Stimulated activated CD8-positive, alpha-beta memory T cell treated with anti-CD3 and anti-CD28 coated beads, Interleukin-4, amount 100 ng/mL, for 4 hours (primary cell): ENCODE data around the gene QRICH2.
A peak's percentile ranks its signal among the peaks of the same experiment; 100 is the strongest.
"Not testable (repeated sequence)": the region's sequence is repeated elsewhere in the genome, so short reads cannot be mapped to it uniquely, and the experiment has no call there.

Experiments used
- DNase-seq, 2 donors: peaks; one replicate each; pipeline ENCODE4 v3.0.0-alpha.2; 2020; ENCODE audit warnings: low read depth in 2 of 2, low spot score in 1 of 2

Gene QRICH2

DNA sequence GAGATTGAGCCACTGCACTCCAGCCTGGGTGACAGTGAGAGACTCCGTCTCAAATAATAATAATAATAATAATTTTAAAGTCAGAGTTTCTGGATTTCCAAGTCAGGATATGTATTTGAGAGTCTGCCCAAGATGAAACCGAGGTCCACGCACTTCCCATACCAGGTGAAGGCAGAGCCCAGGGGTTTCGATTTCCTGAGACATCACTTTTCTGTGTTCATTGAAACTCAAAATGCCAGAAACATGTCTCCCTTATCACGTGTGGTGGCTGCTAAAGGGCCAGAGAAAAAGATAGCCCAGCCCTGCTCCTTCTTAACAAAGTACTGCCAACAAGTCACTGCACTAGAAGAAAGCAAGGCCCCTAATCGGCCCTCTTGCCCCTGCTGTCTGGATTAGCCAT is 57.9 kb downstream of the QRICH2 start:
- DNase-seq, result no peak

DNA sequence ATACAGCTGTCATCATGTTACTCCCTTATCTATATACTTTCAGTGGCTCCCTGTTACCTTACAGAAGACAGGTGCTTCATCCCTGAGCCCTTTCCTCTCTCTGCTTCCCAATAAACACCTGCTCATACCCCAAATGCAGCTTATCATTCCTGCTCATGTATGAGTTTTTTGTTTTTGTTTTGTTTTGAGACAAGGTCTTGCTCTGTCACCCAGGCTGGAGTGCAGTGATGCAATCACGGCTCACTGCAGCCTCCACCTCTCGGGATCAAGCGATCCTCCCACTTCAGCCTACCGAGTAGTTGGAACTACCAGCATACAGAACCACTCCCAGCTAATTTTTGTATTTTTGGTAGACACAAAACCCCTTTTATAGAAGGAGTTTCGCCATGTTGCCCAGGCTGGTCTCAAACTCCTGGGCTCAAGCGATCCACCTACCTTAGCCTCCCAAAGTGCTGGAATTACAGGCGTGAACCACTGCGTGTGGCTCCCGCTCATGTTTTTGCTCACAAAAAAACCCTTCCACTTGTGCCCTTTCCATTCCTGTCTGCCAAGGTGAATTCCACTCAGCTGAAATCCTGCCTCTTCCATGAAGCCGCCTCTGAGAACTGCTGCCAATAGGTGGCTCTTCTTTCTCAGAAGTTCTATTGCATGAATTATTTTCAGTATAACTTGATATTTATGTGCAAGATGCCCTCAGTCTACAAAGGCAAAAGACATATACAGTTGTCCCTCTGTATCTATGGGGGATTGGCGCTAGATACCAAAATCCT is 59.9 kb downstream of the QRICH2 start:
- DNase-seq, result no peak

DNA sequence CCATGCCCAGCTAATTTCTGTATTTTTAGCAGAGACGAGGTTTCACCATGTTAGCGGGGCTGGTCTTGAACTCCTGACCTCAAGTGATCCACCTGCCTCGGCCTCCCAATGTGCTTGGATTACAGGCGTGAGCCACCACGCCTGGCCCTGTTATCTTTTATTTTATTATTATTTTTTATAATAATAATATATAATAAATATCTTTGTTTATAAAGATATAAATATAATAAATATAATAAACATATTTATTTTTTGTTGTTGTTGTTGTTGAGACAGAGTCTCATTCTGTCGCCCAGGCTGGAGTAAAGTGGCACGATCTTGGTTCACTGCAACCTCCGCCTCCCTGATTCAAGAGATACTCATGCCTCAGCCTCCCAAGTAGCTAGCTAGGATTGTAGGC is 60.8 kb downstream of the QRICH2 start:
- DNase-seq, result no peak

DNA sequence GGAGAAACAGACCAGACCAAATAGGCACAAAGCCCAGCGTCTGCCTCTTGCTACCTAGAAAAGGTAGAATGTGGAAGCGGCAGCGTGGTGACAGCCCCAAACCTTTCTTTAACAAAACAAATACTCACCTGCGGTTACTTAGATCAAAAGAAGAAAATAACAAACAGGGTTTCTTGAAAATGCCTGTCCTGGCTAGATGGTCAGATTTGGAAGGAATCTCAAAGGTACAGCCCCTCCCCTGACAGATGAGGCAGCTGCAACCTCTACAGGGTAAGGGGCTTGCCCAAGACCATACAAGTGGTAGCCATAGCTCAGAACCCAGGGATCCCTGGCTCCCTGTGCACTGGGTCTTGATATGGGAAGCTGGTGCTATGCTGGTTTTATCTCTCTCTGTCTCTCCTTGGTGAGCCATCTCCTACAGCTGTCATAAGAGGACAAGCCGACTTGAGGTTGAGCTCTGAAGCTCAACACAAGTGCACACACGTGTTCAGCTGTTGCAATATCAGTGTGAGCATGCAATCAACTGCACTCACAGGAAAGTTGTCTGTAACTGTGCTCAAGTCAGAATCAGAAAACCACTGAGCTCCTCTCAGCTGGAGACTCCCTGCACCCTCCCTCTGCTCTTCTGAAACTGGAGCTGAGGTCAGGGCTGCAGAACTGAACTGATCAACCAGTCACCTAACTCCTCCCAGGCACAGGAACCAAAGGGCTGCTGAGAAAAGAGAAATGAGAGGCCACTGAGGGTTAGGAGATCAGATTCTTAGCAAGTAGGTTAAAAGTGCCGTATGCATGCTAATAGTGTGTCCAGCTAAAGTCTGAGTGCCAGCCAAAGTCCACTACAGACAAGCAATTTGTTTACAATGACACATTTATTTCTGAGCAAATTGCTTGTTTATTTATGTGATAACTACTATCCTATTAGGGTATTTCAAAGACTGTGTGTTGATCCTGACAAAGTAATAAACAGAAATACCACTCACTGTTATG is 61.7 kb downstream of the QRICH2 start:
- DNase-seq, result no peak

DNA sequence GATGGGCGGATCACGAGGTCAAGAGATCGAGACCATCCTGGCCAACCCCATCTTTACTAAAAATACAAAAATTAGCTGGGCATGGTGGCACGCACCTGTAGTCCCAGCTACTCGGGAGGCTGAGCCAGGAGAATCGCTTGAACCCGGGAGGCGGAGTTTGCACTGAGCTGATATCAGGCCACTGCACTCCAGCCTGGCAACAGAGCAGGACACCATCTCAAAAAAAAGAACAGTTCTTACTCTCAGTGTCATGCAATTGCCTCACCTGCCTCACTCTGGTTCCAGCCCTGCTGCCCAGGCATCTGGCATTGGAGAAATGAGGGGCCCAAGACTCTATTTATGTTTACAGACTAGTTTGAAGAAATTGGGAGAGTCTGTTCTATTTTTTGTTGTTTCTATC is 63.4 kb downstream of the QRICH2 start:
- not testable (repeated sequence) for DNase-seq

DNA sequence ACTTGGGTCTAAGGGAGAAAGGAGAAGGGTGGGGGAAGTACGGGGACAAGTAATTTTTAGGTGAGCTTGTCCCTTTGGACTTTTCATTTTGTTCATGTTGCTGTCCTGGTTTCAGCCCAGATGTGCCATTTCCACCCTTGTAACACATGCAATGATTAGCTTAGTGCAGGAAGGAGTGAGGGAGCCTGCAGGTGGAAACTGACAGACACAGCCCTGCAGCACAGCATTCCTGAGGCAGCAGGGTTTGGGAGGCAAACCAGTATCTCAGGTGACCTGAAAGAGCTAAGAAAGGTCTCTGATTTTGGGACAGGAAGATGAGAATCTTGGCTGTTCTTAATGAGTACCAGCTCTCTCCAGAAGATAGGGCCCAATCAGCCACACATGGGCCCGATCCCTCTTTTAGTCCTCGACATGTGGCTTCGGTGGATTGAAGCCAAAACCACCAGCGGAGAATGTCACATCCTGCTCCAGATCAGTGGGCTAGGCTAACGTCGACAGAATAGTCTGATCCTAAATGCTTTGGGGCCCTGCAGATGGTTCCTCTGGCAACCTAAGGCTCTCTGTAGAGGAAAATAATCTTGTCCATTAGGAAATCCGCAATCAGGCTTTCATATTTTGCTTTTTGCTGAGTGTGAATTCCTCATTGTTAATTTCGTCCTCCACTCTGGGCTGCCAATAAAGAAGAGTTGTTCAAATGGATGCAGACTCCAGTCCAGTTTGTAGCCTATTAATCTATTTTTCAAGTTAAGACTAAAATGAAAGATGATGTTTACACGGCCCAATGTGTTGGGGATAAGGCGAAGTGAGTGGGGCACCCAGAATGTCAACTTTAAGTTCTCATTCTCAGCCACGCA is 64.0 kb downstream of the QRICH2 start:
- no peak for DNase-seq

DNA sequence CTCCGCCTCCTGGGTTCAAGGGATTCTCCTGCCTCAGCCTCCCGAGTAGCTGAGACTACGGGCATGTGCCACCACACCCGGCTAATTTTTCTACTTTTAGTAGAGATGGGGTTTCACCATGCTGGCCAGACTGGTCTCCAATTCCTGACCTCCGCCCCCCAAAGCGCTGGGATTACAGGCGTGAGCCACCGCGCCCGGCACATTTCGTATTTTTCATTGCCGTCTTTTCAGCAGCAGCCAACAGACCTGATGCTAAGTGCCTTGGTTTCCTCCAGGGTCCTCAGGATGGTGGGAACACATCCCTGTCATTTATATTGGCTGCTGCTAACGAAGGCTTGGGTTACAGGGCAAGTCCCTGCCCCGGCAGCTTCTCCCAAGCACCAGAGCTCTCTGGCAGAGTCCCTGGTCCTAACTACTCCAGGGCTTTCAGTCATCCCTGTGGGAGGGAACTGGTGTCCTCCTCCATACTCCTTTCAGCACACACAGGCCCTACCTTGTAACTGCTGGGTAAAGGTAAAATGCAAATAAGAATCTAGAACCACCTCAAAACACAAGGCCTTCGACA is 66.3 kb downstream of the QRICH2 start:
- no peak for DNase-seq

DNA sequence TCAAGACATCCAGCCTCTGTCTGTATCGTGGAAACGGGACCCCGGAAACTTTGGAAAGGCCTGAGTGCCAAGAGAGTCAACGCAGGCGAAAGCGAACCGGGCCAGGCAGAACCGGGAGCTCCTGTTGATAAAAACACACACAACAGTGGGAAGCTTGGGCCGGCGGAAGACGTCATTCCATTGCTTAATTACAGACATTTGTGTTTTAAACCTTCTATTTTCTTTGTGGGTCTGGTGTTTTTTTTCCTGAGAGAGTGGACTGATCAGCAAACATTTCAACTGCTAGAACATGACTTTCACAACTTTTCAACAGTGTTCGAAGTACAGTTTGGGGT is 66.9 kb downstream of the QRICH2 start:
- DNase-seq, result no peak

DNA sequence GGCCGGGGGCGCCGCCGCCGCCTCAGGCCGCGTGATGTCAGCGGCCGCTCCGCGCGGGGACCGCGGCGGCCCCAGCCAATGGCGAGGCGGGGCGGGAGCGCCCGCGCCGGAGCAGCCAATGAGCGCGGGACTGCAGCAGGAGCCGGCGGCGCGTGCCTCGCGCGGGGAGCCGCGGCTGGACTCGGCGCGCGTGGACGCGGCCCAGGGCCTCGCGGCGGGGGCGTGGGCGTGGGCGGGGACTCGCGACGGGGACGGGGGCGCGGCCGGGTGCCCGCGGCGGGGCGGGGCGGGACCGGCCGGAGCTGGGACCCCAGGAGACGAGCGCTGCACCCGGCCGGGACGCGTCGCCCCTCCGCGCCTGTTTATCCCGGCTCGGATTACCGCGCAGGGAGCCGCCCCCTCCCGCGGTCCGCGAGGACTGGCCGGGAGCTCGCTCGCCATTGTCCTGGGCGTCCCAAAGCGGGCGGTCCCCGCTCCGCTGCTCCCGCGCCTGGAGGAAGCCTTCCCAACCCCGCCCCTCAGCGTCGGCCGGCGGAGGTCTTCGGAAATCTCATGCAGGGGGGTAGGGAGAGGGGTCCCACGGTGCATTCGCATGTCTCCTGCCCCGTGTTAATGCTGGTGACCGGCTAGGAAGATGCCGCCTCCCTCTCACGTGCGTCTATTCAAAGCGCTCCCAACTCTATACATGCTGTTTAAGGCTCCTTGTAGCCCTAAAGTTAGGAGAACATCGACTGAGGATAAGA is 67.4 kb downstream of the QRICH2 start, which contains the start of gene RNF157:
TSS of gene RNF157 (minus strand) at position 33 of the 743 bp plus-strand sequence. CDS start 253 bp downstream, outside the sequence.
- DNase-seq, result peak in 1 of 2 donors; percentile 30

DNA sequence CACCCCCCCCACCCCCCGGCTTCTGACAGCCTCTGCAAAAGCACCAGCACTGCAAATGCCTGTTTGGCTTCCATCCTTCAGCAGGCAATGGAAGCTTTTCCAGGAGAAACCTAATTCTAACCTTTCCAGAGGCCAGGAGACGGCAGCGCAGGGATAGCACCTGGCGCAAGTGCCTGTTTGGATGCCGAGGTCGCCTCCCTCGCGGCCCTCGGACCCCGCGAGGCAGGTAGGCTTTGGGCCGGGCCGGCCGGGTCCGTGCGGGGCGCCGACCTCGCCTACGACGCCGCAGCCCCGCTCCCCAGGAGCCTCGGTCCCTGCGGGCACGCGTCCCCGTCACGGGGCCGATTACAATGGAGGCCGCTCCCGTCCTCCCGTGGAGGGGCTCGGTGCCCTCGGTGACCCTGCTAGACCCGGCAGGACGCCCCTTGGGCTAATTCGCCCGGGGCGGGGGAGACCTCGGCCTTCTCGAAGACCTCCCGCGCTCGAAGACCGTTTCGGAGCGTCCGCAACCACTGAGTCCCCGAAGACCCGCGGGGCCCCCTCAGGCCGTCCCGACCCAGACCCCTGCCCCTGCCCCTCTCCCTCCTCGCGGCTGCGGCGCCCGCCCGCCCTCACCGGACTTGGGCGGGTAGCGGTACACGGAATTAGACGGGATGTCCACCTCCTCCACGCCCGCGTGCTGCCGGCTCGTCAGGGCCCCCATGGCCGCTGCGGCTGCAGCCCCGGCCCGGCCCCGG is 68.4 kb downstream of the QRICH2 start:
- DNase-seq, result no peak

DNA sequence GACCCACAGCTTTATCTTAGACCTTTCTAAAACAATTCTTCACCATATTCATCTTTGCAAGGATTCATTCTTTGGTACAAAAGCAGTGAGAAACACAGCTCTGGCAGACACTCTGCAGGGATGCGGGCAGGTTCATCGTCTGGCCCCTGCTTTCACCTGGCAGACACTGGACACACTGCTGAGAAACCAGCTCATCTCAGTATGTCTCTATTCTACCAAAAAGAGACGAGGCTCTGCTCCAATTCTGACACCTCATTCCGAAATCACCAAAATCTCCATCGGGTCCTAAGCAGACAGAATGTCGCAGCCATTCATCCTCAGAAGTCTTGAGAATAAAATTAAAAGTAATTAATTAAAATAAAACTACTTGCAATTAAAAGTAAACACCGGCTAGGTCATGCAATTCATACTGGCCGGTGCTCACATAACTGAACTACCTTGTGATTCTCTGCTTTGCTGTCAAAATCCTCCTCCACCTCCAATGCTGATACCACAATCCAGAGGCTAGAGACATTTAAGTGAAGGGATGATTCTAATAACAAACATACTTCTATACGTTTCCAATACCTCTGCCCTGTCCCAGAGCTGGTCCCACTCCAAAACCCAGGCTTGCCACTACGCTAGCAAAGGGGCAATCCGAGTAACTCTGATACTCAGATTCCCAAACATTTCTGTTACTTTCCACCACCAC is 69.1 kb downstream of the QRICH2 start:
- no peak for DNase-seq

DNA sequence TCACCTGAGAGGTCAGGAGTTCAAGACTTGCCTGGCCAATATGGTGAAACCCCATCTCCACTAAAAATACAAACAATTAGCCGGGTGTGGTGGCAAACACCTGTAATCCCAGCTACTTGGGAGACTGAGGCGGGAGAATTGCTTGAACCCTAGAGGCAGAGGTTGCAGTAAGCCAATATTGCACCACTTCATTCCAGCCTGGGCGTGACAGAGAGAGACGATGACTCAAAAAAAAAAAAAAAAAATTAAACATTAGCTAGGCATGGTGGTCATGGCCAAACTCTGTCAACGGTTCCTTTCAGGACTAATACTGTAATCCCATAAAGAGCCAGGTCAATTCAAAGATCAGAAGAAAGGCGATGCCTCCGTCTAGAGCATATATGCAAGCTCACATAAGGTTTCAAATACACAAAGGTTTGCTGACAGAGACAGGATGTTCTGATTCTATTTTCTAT is 70.2 kb downstream of the QRICH2 start:
- no peak for DNase-seq

DNA sequence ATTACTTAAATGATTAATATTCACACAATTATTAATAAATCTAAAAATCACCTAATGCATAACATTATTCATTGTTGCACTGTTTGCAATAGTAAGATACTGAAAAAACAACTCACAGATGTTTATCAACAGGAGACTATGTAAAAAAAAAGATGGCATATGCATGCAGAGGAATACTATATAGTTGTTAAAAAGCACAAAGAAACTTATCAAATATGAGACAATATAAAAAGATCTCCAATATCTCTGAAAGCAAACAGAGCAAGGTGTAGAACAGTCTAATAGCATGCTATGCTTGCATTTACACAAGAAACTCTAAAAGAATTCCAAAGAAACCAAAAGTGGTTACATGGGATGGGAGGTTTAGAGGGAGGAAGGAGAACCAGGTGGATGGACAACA is 71.5 kb downstream of the QRICH2 start:
- DNase-seq, result no peak

DNA sequence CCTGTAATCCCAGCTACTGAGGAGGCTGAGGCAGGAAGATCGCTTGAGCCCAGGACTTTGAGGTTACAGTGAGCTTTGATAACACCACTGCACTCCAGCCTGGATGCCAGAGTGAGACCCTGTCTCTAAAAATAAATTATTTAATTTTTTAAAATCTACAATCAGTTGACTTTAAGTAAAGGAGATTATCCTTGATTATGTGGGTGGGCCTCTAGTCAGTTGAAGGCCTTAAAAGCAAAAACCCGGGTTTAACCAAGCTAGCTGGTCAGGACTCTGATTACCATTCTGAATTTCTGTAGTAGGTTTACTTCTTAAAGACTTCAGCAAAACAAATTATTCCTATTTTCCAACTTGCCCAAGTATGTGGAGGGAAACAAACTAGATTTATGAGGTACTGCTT is 72.2 kb downstream of the QRICH2 start:
- DNase-seq, result no peak

DNA sequence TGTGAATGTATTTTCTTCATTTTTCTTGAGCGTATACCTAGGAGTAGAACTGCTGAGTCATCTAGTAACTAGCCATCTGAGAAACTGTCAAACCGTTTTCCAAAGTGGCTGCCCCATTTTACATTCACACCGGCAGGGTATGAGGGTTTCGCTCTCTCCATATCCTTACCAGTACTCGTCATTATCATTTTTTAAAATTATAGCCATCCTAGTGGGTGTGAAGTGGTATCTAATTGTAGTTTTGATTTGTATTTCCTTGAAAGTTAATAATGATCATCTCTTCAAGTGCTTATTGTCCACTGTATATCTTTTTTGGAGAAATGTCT is 73.8 kb downstream of the QRICH2 start:
- no peak for DNase-seq

DNA sequence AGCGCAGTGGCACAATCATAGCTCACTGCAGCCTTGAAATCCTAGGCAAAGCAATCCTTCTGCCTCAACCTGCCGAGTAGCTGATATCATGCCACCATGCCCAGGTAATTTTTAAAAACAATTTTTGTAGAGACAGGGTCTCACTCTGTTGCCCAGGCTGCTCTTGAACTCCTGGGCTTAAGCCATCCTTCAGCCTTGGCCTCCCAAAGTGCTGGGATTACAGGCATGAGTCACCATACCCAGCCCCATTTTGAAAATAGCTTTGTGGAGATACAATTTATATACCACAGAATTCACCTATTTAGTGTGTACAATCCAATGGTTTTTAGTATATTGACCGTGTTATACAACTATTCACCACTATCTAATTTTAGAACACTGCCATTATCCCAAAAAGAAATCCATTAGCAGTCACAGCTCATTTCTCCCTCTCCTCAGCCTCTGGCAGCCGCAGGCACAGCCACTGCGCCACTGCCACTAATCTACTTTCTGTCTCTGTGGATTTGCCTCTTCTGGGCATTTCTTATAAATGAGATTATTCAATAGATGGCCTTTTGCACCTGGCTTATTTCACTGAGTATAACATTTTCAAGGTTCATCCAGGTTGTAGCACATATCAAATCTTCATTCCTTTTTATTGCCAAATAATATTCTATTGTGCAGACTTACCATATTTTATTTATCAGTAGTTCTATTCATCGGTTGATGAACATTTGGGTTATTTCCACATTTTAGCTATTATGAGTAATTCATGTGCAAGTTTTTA is 74.3 kb downstream of the QRICH2 start:
- DNase-seq, result no peak

DNA sequence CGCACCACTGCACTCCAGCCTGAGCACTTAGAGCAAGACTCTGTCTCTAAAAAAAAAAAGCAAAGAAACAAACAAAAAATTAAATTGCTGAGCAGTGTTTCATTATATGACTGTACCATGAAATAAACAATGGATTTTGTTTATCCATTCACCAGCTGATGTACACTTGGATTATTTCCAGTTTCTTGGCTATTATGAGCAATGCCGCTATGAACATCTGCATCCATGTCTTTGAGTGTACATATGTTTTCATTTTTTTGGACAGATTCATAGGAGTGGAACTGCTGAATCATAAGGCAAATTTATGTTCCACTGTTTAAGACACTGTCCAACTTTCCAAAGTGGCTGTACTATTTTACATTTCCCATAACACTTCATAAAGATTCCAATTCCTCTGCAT is 75.7 kb downstream of the QRICH2 start:
- DNase-seq, result no peak

DNA sequence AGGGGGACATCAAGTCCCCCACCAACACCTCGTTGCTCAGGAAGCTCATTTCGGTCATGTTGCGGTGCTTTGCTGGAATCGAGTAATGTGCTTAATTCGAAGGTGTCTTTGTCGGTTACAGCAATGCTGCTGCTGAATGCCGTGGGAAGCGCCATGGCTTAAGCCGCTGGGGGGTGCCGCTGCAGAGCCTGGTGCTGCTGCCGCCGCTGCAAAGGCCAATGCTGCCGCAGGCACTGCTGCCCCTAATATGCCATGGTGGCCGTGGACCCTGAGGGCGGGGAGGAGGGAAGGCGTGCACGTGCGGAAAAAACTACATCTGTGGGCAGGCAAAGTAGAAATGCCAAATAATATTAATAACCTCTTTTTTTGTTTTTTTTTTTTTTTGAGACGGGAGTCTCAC is 81.3 kb downstream of the QRICH2 start:
- not testable (repeated sequence) for DNase-seq
